Adrenal gland (tissue), 12 donors: ENCODE data around the gene FOXC1. TPM values are rescaled to one million over a fixed set of nuclear protein-coding genes. Genes with fewer than 3 reads are reported as not detected.

Source experiments
- DNase-seq, 7 donors: peaks; one replicate each; pipeline ENCODE4 v3.0.0-alpha.2; 2019 to 2020
- H3K27ac ChIP-seq, 5 donors: fragments of 200-600 bp; sonication (generic) in 4 of 5; 1 replicate in 3 of 5; 2 replicates in 2 of 5; pipeline versions ENCODE4 v1.5.1 to v1.8.0; 2016 to 2020; ENCODE audit warnings: mild to moderate bottlenecking in 1 of 5
- H3K27me3 ChIP-seq: fragments of 200-600 bp; 2 replicates; pipeline ENCODE4 v1.8.0; 2021
- H3K36me3 ChIP-seq, 2 donors: fragments of 200-600 bp; replicated peaks in 1 of 2; 1 replicate in 1 of 2; 2 replicates in 1 of 2; pipeline versions ENCODE4 v1.5.1 to v1.8.0; 2018 to 2022
- H3K4me1 ChIP-seq, 2 donors: fragments of 200-600 bp; replicated peaks in 1 of 2; 1 replicate in 1 of 2; 2 replicates in 1 of 2; pipeline versions ENCODE4 v1.5.1 to v1.8.0; 2018 to 2021
- H3K4me3 ChIP-seq, 4 donors: fragments of 200-600 bp; sonication (generic) in 3 of 4; one replicate each; pipeline ENCODE4 v1.5.1; 2016 to 2018
- H3K9me3 ChIP-seq, 3 donors: fragments of 200-600 bp; sonication (generic) in 1 of 3; replicated peaks in 1 of 3; 1 replicate in 2 of 3; 2 replicates in 1 of 3; pipeline versions ENCODE4 v1.5.1 to v1.8.0; 2016 to 2021
- POLR2A ChIP-seq, 2 donors: fragments of 450-650 bp; IDR thresholded peaks; one replicate each; pipeline ENCODE4 v1.6.1; 2017; ENCODE audit warnings: antibody characterized with exemption in 2 of 2, mild to moderate bottlenecking in 2 of 2, moderate library complexity in 1 of 2
- WGBS, 4 donors: extraction: QIAGEN DNeasy Blood & Tissue Kit in 2 of 4; methylation state at CpG; one replicate each; pipeline versions ENCODE4 v1.1.5 to v1.1.7; 2013 to 2017; 5-methylcytosine and 5-hydroxymethylcytosine counted together
- intact Hi-C, 2 donors: fragments of 100-400 bp; cut with DNase I; formaldehyde crosslinking; loops; one replicate each; pipeline versions ENCODE4 v1.14.1 to v1.15.0; 2022 to 2023
- polyA plus RNA-seq, 3 donors: library from polyadenylated mRNA; stranded (reverse); fragments of 200-250 nt in 2 of 3; fragments of 350-450 nt in 1 of 3; fragmentation: Illumina TruSeq in 1 of 3; extraction: RNeasy Lipid Tissue Mini Kit (QIAGEN cat#74804) in 1 of 3; gene quantifications; one replicate each; pipeline ENCODE4 v1.2.3, GENCODE V29; 2013 to 2014
- total RNA-seq, 9 donors: library from RNA; depleted of rRNA in 4 of 9; stranded (reverse); fragments of >200 nt in 4 of 9; fragments of 120-200 nt in 1 of 9; fragmentation: NEBNext Ultra II Directional in 1 of 9; extraction: Animal tissue kit (Norgen Biotek cat#: 25700) in 1 of 9; gene quantifications; one replicate each; pipeline versions ENCODE4 v1.1.0 to v1.2.4, GENCODE V29; 2013 to 2023
- TF ChIP-seq, protein P1 (sequence below), 6 experiments: fragments of 450-650 bp in 4 of 6; fragments of 200-600 bp in 2 of 6; sonication (generic) in 1 of 6; IDR thresholded peaks; 1 replicate in 5 of 6; 2 replicates in 1 of 6; pipeline versions ENCODE4 v1.5.1 to v1.8.0; 2016 to 2021; ENCODE audit warnings: antibody characterized with exemption in 6 of 6, mild to moderate bottlenecking in 2 of 6, moderate library complexity in 1 of 6
- donor health status: healthy with polysubstance abuse.
- donor health status: Bipolar disorder and iron deficiency.
- donor health status: DM: yes; HTN: yes; CAD: no.
- donor health status: DM: no; HTN: no; CAD: no.
- donor health status: DM: no; HTN: no; CAD: no.
- donor health status: DM: yes; HTN: yes; CAD: no.

Gene FOXC1
- total and polyA plus RNA-seq, 12 donors: 2.7 to 13.2 (median 5.4) TPM

DNA sequence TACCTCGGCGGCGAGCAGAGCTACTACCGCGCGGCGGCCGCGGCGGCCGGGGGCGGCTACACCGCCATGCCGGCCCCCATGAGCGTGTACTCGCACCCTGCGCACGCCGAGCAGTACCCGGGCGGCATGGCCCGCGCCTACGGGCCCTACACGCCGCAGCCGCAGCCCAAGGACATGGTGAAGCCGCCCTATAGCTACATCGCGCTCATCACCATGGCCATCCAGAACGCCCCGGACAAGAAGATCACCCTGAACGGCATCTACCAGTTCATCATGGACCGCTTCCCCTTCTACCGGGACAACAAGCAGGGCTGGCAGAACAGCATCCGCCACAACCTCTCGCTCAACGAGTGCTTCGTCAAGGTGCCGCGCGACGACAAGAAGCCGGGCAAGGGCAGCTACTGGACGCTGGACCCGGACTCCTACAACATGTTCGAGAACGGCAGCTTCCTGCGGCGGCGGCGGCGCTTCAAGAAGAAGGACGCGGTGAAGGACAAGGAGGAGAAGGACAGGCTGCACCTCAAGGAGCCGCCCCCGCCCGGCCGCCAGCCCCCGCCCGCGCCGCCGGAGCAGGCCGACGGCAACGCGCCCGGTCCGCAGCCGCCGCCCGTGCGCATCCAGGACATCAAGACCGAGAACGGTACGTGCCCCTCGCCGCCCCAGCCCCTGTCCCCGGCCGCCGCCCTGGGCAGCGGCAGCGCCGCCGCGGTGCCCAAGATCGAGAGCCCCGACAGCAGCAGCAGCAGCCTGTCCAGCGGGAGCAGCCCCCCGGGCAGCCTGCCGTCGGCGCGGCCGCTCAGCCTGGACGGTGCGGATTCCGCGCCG, 994 bp downstream of the FOXC1 start:
- no peaks in the 10 kb centered on the region for H3K9me3 ChIP-seq
- TF ChIP-seq, protein P1, sequence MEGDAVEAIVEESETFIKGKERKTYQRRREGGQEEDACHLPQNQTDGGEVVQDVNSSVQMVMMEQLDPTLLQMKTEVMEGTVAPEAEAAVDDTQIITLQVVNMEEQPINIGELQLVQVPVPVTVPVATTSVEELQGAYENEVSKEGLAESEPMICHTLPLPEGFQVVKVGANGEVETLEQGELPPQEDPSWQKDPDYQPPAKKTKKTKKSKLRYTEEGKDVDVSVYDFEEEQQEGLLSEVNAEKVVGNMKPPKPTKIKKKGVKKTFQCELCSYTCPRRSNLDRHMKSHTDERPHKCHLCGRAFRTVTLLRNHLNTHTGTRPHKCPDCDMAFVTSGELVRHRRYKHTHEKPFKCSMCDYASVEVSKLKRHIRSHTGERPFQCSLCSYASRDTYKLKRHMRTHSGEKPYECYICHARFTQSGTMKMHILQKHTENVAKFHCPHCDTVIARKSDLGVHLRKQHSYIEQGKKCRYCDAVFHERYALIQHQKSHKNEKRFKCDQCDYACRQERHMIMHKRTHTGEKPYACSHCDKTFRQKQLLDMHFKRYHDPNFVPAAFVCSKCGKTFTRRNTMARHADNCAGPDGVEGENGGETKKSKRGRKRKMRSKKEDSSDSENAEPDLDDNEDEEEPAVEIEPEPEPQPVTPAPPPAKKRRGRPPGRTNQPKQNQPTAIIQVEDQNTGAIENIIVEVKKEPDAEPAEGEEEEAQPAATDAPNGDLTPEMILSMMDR (IDR thresholded peaks at IDR 0.05): no peak
- TF ChIP-seq POLR2A (IDR thresholded peaks at IDR 0.05): no peak
- peaks cover 0 to 10% of the 10 kb centered on the region in 2 donors for H3K4me1 ChIP-seq
- WGBS, 4 donors: 0 to 2% (median 1%) methylated on average over 2 to 101 of the region's 101 CpGs
- no peaks in the 10 kb centered on the region for H3K36me3 ChIP-seq
- intact Hi-C loops: no loop called here
- peak overlapping the region in 2 of 4 donors; percentile 45 to 68 for H3K4me3 ChIP-seq
- H3K27me3 ChIP-seq: peaks cover 52% of the 10 kb centered on the region
- DNase-seq: peak in 2 of 7 donors; percentile 45 to 47
- H3K27ac ChIP-seq: peak overlapping the region; percentile 30 to 94 (median 89)

DNA sequence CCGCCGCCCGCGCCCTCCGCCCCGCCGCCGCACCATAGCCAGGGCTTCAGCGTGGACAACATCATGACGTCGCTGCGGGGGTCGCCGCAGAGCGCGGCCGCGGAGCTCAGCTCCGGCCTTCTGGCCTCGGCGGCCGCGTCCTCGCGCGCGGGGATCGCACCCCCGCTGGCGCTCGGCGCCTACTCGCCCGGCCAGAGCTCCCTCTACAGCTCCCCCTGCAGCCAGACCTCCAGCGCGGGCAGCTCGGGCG, 1.5 kb downstream of the FOXC1 start:
- Histone ChIP-seq H3K27me3 (peaks cover 46% of the 10 kb centered on the region), H3K9me3 (no peaks in the 10 kb centered on the region), H3K4me1 (peaks cover 0 to 10% of the 10 kb centered on the region in 2 donors), H3K36me3 (no peaks in the 10 kb centered on the region), H3K4me3 (peak overlapping the region in 1 of 4 donors; percentile 68), H3K27ac (peak overlapping the region in 4 of 5 donors; percentile 62 to 94 (median 90))
- TF ChIP-seq POLR2A (IDR thresholded peaks at IDR 0.05): no peak
- TF ChIP-seq, protein P1 (IDR thresholded peaks at IDR 0.05): no peak
- intact Hi-C loops: no loop called here
- no peak for DNase-seq
- 0 to 1% (median 0%) methylated on average over 1 to 38 of the region's 38 CpGs for WGBS, 4 donors

DNA sequence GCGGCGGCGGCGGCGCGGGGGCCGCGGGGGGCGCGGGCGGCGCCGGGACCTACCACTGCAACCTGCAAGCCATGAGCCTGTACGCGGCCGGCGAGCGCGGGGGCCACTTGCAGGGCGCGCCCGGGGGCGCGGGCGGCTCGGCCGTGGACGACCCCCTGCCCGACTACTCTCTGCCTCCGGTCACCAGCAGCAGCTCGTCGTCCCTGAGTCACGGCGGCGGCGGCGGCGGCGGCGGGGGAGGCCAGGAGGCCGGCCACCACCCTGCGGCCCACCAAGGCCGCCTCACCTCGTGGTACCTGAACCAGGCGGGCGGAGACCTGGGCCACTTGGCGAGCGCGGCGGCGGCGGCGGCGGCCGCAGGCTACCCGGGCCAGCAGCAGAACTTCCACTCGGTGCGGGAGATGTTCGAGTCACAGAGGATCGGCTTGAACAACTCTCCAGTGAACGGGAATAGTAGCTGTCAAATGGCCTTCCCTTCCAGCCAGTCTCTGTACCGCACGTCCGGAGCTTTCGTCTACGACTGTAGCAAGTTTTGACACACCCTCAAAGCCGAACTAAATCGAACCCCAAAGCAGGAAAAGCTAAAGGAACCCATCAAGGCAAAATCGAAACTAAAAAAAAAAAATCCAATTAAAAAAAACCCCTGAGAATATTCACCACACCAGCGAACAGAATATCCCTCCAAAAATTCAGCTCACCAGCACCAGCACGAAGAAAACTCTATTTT, 2.0 kb downstream of the FOXC1 start:
- TF ChIP-seq POLR2A (IDR thresholded peaks at IDR 0.05): peak in 1 of 2 donors; percentile 9
- TF ChIP-seq, protein P1 (IDR thresholded peaks at IDR 0.05): no peak
- Histone ChIP-seq H3K4me1 (peaks cover 0 to 10% of the 10 kb centered on the region in 2 donors), H3K36me3 (no peaks in the 10 kb centered on the region), H3K9me3 (no peaks in the 10 kb centered on the region), H3K27me3 (peaks cover 42% of the 10 kb centered on the region), H3K4me3 (peak overlapping the region; percentile 25 to 68 (median 32)), H3K27ac (peak overlapping the region in 4 of 5 donors; percentile 58 to 94 (median 78))
- intact Hi-C loops: no loop called here
- DNase-seq: peak in 2 of 7 donors; percentile 48 to 49
- WGBS, 4 donors: 3 to 15% (median 9%) methylated on average over 10 to 71 of the region's 71 CpGs

DNA sequence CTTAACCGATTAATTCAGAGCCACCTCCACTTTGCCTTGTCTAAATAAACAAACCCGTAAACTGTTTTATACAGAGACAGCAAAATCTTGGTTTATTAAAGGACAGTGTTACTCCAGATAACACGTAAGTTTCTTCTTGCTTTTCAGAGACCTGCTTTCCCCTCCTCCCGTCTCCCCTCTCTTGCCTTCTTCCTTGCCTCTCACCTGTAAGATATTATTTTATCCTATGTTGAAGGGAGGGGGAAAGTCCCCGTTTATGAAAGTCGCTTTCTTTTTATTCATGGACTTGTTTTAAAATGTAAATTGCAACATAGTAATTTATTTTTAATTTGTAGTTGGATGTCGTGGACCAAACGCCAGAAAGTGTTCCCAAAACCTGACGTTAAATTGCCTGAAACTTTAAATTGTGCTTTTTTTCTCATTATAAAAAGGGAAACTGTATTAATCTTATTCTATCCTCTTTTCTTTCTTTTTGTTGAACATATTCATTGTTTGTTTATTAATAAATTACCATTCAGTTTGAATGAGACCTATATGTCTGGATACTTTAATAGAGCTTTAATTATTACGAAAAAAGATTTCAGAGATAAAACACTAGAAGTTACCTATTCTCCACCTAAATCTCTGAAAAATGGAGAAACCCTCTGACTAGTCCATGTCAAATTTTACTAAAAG, 2.7 kb downstream of the FOXC1 start:
- peaks cover 0 to 10% of the 10 kb centered on the region in 2 donors for H3K4me1 ChIP-seq
- H3K27me3 ChIP-seq: peaks cover 39% of the 10 kb centered on the region
- no peaks in the 10 kb centered on the region for H3K9me3 ChIP-seq
- intact Hi-C loops: no loop called here
- WGBS, 4 donors: 19 to 39% (median 32%) methylated on average over 10 of the region's 10 CpGs
- DNase-seq: no peak
- H3K36me3 ChIP-seq: no peaks in the 10 kb centered on the region
- H3K4me3 ChIP-seq: peak overlapping the region in 3 of 4 donors; percentile 31 to 68 (median 32)
- TF ChIP-seq POLR2A (IDR thresholded peaks at IDR 0.05): no peak
- TF ChIP-seq, protein P1 (IDR thresholded peaks at IDR 0.05): no peak
- H3K27ac ChIP-seq: peak overlapping the region in 3 of 5 donors; percentile 66 to 94 (median 91)
